Keratinocyte (primary cell): ENCODE results near the gene LPAR1.

Source experiments
- EZH2 ChIP-seq: IDR thresholded peaks from one replicate; pipeline ENCODE4 v1.6.1; 2012; ENCODE audit warnings: inconsistent platforms, mild to moderate bottlenecking, low read length, moderate library complexity
- TF ChIP-seq, protein P1 (sequence below), 3 experiments: IDR thresholded peaks in 1 of 3; conservative IDR thresholded peaks in 1 of 3; optimal IDR thresholded peaks in 1 of 3; 2 replicates in 2 of 3; 3 replicates in 1 of 3; pipeline versions ENCODE3 to v1.5.1; 2011; ENCODE audit warnings: low read length in 3 of 3, mild to moderate bottlenecking in 3 of 3, moderate library complexity in 2 of 3, control low read depth in 1 of 3, inconsistent platforms in 1 of 3; ENCODE audit not compliant: insufficient read depth in 2 of 3; ENCODE audit errors: extremely low read depth in 1 of 3

DNA sequence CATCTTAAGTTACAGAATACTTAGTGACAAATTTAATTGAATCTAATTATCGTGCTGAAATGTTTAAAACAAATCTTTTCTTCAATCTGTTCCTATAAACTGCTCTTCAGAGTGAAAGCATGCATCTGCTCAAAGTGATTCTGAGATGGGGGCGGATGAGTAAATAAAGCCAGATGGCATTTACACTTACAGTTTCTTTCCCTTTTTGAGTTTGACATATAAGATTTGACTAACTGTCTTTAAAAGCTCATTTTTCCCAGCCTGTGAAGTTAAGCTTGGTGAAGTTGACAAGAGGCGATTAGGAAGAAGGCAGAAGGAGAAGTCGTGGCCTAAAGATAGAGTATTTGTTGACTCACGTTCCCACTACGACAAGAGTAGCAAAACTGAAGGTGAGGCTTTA is 137.4 kb downstream of the LPAR1 start:
- TF ChIP-seq, protein P1, sequence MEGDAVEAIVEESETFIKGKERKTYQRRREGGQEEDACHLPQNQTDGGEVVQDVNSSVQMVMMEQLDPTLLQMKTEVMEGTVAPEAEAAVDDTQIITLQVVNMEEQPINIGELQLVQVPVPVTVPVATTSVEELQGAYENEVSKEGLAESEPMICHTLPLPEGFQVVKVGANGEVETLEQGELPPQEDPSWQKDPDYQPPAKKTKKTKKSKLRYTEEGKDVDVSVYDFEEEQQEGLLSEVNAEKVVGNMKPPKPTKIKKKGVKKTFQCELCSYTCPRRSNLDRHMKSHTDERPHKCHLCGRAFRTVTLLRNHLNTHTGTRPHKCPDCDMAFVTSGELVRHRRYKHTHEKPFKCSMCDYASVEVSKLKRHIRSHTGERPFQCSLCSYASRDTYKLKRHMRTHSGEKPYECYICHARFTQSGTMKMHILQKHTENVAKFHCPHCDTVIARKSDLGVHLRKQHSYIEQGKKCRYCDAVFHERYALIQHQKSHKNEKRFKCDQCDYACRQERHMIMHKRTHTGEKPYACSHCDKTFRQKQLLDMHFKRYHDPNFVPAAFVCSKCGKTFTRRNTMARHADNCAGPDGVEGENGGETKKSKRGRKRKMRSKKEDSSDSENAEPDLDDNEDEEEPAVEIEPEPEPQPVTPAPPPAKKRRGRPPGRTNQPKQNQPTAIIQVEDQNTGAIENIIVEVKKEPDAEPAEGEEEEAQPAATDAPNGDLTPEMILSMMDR (optimal IDR thresholded peaks at IDR 0.05 in 1 of 3, IDR thresholded peaks at IDR 0.05 in 1 of 3, conservative IDR thresholded peaks at IDR 0.05 in 1 of 3; ENCODE audit: extremely low read depth in 1 of 3, insufficient read depth in 2 of 3, low read length in 3 of 3), result no peak
- TF ChIP-seq EZH2, result no peak
